SK-N-SH (cell line): Measurements from ENCODE around the gene CDK4. TPM values are rescaled to one million over a fixed set of nuclear protein-coding genes. Genes with fewer than 3 reads are reported as not detected.

Experiments used
- CTCF ChIA-PET: fragments of 300-600, 350-600 bp; formaldehyde crosslinking; extraction: SDS; loops from one replicate; lab custom pipeline; 2021; lab: Yijun Ruan, JAX
- POLR2A ChIA-PET: fragments of 350-600 bp; sonication (Branson Sonifier 250); formaldehyde crosslinking; extraction: SDS; loops from one replicate; lab custom pipeline; 2020; ENCODE audit warnings: antibody characterized with exemption, inconsistent platforms; lab: Yijun Ruan, JAX
- DNase-seq: peaks from one replicate; pipeline ENCODE4 v3.0.0; 2012
- H2AFZ ChIP-seq: fragments of 200-600 bp; sonication (generic); 2 replicates; pipeline ENCODE4 v1.8.1; 2016; ENCODE audit warnings: antibody characterized with exemption, mild to moderate bottlenecking, low read depth
- H3F3A ChIP-seq: fragments of 200-600 bp; sonication (generic); replicated peaks from 2 replicates; pipeline ENCODE3; 2016; ENCODE audit warnings: antibody characterized with exemption, mild to moderate bottlenecking; ENCODE audit not compliant: insufficient read depth
- H3K27ac ChIP-seq, 2 experiments: fragments of 200-500 bp in 1 of 2; fragments of 200-600 bp in 1 of 2; sonication (Bioruptor generic) in 1 of 2; sonication (generic), shearing (Covaris generic) in 1 of 2; 2 replicates each; pipeline versions ENCODE4 v1.5.1 to v1.6.1; 2014 to 2016; ENCODE audit warnings: low read depth in 2 of 2, inconsistent platforms in 1 of 2, low read length in 1 of 2, mild to moderate bottlenecking in 1 of 2, mixed read lengths in 1 of 2
- H3K27me3 ChIP-seq: fragments of 200-600 bp; sonication (generic), shearing (Covaris generic); 2 replicates; pipeline ENCODE4 v1.6.1; 2016; ENCODE audit warnings: mixed run types; ENCODE audit not compliant: insufficient read depth
- H3K36me3 ChIP-seq, 2 experiments: fragments of 200-500 bp in 1 of 2; fragments of 200-600 bp in 1 of 2; sonication (Bioruptor generic) in 1 of 2; sonication (generic) in 1 of 2; replicated peaks in 1 of 2; 2 replicates each; pipeline versions ENCODE3 to v1.5.1; 2014 to 2016; ENCODE audit warnings: low read length in 1 of 2, mild to moderate bottlenecking in 1 of 2; ENCODE audit not compliant: insufficient read depth in 2 of 2, control insufficient read depth in 1 of 2
- H3K4me1 ChIP-seq, 2 experiments: fragments of 200-500 bp in 1 of 2; fragments of 200-600 bp in 1 of 2; sonication (Bioruptor generic) in 1 of 2; sonication (generic), shearing (Covaris generic) in 1 of 2; 2 replicates each; pipeline versions ENCODE4 v1.5.1 to v1.6.1; 2014 to 2016; ENCODE audit warnings: low read depth in 1 of 2, low read length in 1 of 2, mixed run types in 1 of 2; ENCODE audit not compliant: insufficient read depth in 2 of 2, control insufficient read depth in 1 of 2
- H3K4me2 ChIP-seq: fragments of 200-600 bp; sonication (generic), shearing (Covaris generic); 2 replicates; pipeline ENCODE4 v1.6.1; 2017; ENCODE audit warnings: mixed run types
- H3K4me3 ChIP-seq, 2 experiments: fragments of 200-500 bp in 1 of 2; fragments of 200-600 bp in 1 of 2; sonication (Bioruptor generic) in 1 of 2; sonication (generic), shearing (Covaris generic) in 1 of 2; 2 replicates each; pipeline versions ENCODE4 v1.5.1 to v1.8.1; 2014 to 2016; ENCODE audit warnings: low read depth in 2 of 2, inconsistent platforms in 1 of 2, low read length in 1 of 2, mild to moderate bottlenecking in 1 of 2, mixed read lengths in 1 of 2, moderate library complexity in 1 of 2
- H3K79me2 ChIP-seq: fragments of 200-600 bp; sonication (generic); 2 replicates; pipeline ENCODE4 v1.8.1; 2017; ENCODE audit warnings: mild to moderate bottlenecking; ENCODE audit not compliant: insufficient read depth
- H3K9ac ChIP-seq: fragments of 200-600 bp; sonication (generic); 2 replicates; pipeline ENCODE4 v1.6.1; 2017; ENCODE audit warnings: mixed run types
- H3K9me2 ChIP-seq: fragments of 200-600 bp; sonication (generic); 2 replicates; pipeline ENCODE4 v1.6.1; 2017; ENCODE audit warnings: mixed run types
- H3K9me3 ChIP-seq: fragments of 200-600 bp; sonication (generic); 2 replicates; pipeline ENCODE4 v1.6.1; 2017; ENCODE audit warnings: mixed run types, mild to moderate bottlenecking, moderate library complexity
- H4K20me1 ChIP-seq: fragments of 200-600 bp; sonication (generic); 2 replicates; pipeline ENCODE4 v1.6.1; 2017; ENCODE audit warnings: mild to moderate bottlenecking, mixed run types; ENCODE audit not compliant: insufficient read depth
- CHD2 ChIP-seq: fragments of 150-350 bp; IDR thresholded peaks from 2 replicates; pipeline ENCODE4 v1.6.1; 2018; ENCODE audit warnings: low read length; ENCODE audit not compliant: partially characterized antibody
- FOXJ3 ChIP-seq: sonication (generic); formaldehyde crosslinking; IDR thresholded peaks from 2 replicates; pipeline ENCODE4 v1.5.1; 2020; ENCODE audit warnings: mild to moderate bottlenecking, missing genetic modification reagents
- GATA2 ChIP-seq: sonication (generic); formaldehyde crosslinking; IDR thresholded peaks from 2 replicates; pipeline ENCODE4 v1.5.0; 2020; ENCODE audit warnings: mild to moderate bottlenecking, missing genetic modification reagents
- MAX ChIP-seq: IDR thresholded peaks from 2 replicates; pipeline ENCODE4 v1.4.0; 2012; ENCODE audit warnings: low read depth
- NFIC ChIP-seq: IDR thresholded peaks from 2 replicates; pipeline ENCODE4 v1.4.0; 2012; ENCODE audit warnings: borderline replicate concordance
- PBX3 ChIP-seq: IDR thresholded peaks from 2 replicates; pipeline ENCODE4; 2012
- POLR2AphosphoS5 ChIP-seq: IDR thresholded peaks from 2 replicates; pipeline ENCODE4 v1.6.1; 2012; ENCODE audit warnings: low read depth, low read length
- REST ChIP-seq: IDR thresholded peaks from 2 replicates; pipeline ENCODE4 v1.6.1; 2012; ENCODE audit warnings: mild to moderate bottlenecking, low read depth, low read length, moderate library complexity
- SIN3A ChIP-seq: IDR thresholded peaks from 2 replicates; pipeline ENCODE4 v1.6.1; 2012; ENCODE audit warnings: low read depth, mild to moderate bottlenecking, low read length, moderate library complexity, borderline replicate concordance
- TAF1 ChIP-seq: IDR thresholded peaks from 2 replicates; pipeline ENCODE4 v1.6.1; 2012; ENCODE audit warnings: low read depth, mild to moderate bottlenecking, low read length, moderate library complexity, borderline replicate concordance
- USF2 ChIP-seq: fragments of 150-350 bp; IDR thresholded peaks from 2 replicates; pipeline ENCODE4 v1.6.1; 2017; ENCODE audit warnings: antibody characterized with exemption, low read length, low read depth, borderline replicate concordance
- YY1 ChIP-seq: IDR thresholded peaks from 2 replicates; pipeline ENCODE4 v1.4.0; 2012; ENCODE audit warnings: low read depth, mild to moderate bottlenecking
- WGBS: methylation state at CpG from one replicate; pipeline ENCODE4 v1.1.6; 2017; ENCODE audit warnings: low lambda C conversion rate; 5-methylcytosine and 5-hydroxymethylcytosine counted together
- polyA plus RNA-seq, 3 experiments: library from polyadenylated mRNA; depleted of rRNA; stranded (reverse); fragments of >200 nt; gene quantifications; 2 replicates each; pipeline ENCODE4 v1.2.3, GENCODE V29; 2012

Gene CDK4
- polyA plus RNA-seq, 1 of the 3 experiments (the other 2 are of a cell fraction), result 324 TPM

GRCh38 chr12:57757771-57758170 lies 5.7 kb upstream of the CDK4 start:
- POLR2A ChIA-PET, result no interaction called here
- H3K79me2 ChIP-seq, result no peaks in the 10 kb centered on the region; the same call in 1 of the 2 replicates
- no peak for TF ChIP-seq REST
- TF ChIP-seq YY1, result no peak
- no peak for TF ChIP-seq PBX3
- no peak for TF ChIP-seq USF2
- no peak for TF ChIP-seq SIN3A
- TF ChIP-seq FOXJ3, result no peak
- TF ChIP-seq TAF1, result no peak
- TF ChIP-seq MAX, result no peak
- TF ChIP-seq GATA2 (CRISPR knock-in tag), result no peak
- no peak for TF ChIP-seq POLR2AphosphoS5
- no peak for TF ChIP-seq CHD2
- TF ChIP-seq NFIC, result no peak
- H3F3A ChIP-seq, result peaks cover 25% of the 10 kb centered on the region
- no peak overlapping the region for H3K9ac ChIP-seq
- H3K4me3 ChIP-seq, result no peak overlapping the region
- WGBS, result 79% methylated on average over 4 of the region's 4 CpGs
- H3K9me3 ChIP-seq, result no peaks in the 10 kb centered on the region
- H3K4me1 ChIP-seq, result peaks cover 6 to 24% of the 10 kb centered on the region in 2 experiments
- no peak overlapping the region for H3K27ac ChIP-seq
- H4K20me1 ChIP-seq, result peaks cover 7% of the 10 kb centered on the region
- H3K27me3 ChIP-seq, result no peaks in the 10 kb centered on the region
- H3K9me2 ChIP-seq, result no peaks in the 10 kb centered on the region
- CTCF ChIA-PET, result no interaction called here
- DNase-seq, result no peak
- no peak overlapping the region for H2AFZ ChIP-seq
- H3K36me3 ChIP-seq, result peaks cover 3 to 20% of the 10 kb centered on the region in 2 experiments
- H3K4me2 ChIP-seq, result no peak overlapping the region
